GM19328 (cell line): ENCODE data around the gene OR2F2.

ENCODE experiments used
- ATAC-seq: cut with Tn5 transposase; IDR thresholded peaks from one replicate; pipeline ENCODE4 v1.9.1; 2021; ENCODE audit warnings: mild to moderate bottlenecking, moderate library complexity; ENCODE audit not compliant: unreplicated experiment

The OR2F2 gene

DNA sequence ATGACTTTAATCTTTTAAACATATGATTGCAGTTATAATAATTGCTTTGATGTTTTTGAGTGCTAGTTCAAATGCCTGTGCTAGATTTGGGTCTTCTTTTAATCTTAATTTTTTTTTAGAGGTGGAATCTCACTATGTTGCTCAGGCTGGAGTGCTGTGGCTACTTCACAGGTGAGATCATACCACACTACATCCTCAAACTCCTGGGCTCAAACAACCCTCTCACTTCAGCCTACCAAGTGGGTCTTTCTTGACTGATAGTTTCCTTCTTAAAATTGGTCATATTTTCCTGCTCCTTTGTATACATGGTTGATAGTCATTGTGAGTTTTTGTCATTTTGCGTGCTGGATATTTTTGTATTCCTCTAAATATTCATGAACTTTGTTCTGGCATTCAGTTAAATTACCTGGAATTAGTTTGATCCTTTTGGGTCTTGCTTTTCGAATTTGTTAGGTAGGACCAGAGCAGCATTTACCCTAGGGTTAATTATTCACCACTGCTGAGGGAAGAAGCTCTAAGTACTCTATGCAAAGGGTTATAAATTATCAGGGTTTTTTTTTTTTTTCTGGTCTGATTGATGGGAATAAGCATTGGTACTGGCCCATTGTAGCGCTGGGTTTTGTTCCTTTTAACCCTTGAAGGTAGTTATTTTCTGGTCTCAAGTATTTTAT is 21.0 kb upstream of the OR2F2 start:
- no peak for ATAC-seq

- no peak for ATAC-seq
Measured at GRCh38 chr7:143914938-143915652, 19.9 kb upstream of the OR2F2 start.

DNA sequence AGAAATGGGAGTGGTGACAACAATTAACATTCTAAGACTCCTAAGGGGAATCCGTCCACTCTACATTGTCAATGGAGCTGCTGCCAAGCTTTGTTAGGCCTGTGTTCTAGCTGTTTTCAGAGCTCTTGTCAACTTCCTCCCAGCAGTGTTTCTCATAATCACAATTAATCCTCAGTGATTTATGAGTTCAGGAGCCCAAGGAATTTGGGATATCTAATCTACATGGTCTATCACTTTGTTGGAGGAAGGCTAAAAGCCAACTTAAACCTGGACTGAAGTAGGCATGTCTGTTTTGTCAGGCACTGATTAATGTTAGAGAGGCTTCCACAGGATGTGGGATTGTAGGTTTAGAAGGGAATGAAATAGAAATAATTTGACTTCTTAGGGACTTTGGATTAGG is 10.2 kb upstream of the OR2F2 start:
- no peak for ATAC-seq

- ATAC-seq: no peak
Measured at GRCh38 chr7:143929224-143929920, 5.7 kb upstream of the OR2F2 start.

DNA sequence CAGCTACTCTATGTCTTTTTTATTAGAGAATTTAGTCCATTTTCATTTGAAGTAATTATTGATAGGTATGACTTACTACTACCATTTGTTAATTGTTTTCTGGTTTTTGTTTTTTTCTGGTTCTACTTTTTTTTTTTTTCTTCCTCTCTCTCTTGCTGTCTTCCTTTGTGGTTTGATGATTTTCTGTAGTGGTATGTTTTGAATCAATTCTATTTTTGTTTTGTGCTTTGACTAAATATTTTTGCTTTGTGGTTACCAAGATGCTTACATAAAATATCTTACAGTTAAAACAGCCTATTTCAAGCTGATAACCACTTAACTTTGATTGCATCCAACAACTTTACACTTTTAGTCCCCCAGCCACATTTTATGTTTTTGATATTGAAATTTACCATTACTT is 3.3 kb upstream of the OR2F2 start:
- ATAC-seq: no peak

DNA sequence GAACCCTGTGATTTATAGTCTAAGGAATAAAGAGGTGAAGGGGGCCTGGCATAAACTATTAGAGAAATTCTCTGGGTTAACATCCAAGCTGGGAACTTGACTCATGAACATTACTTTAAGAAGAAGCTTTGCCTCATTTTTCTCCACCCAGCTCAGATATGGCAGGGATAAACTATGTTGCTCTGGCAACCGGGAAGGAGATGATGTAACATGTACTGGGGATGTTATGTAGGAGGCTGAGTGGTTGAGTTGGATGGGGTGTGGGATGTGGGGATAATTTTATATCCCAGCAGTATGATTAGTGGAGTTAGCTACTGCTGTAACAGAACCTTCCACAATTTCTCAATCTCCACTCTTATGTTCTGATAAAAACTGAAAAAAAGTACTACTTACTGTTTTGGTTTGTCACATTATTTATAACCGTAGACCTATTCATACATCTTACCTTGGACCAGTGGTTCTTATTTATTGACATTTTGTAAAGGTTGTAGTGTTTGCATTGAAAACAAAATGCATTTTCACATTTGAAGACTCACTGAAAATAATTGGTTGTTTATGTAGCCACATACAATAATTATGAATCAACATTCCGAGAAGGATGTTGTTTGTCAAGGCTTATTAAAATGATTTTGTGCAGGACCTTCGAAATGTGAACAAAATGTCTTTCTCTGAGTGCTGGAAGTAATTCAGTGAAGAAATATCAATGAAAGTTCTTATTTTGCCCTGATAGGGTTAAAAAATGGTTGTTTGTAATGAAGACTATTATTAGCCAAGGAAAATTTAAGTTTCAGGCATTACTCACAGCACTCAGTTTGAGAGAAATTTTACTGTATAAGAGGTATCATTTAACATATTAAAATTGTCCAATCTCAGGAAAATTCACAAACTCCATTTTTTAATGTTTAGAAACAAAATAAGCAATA is 1.3 kb downstream of the OR2F2 start:
- no peak for ATAC-seq

- ATAC-seq: no peak
Measured at GRCh38 chr7:143938379-143939243, 3.6 kb downstream of the OR2F2 start.

DNA sequence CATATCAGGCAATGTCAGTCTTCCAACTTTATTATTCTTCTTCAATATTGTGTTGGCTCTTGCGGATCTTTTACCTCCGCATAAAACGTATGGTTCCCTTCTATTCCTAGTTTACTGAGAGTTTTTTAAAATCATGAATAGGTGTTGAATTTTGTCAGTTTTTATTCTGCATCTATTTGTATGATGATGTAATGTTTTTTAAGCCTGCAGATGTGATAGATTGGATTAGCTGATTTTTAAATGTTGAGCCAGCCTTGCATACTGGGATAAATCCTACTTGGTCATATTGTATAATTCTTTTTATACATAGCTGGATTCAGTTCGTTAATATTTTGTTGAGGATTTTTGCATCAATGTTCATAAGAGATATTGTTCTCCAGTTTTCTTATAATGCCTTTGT is 10.4 kb downstream of the OR2F2 start:
- no peak for ATAC-seq

- no peak for ATAC-seq
Measured at GRCh38 chr7:143947111-143947510, 12.1 kb downstream of the OR2F2 start.

GRCh38 chr7:143948733-143949132 is 13.7 kb downstream of the OR2F2 start:
- ATAC-seq: no peak

- ATAC-seq: no peak
Measured at GRCh38 chr7:143953421-143953820, 18.4 kb downstream of the OR2F2 start.

- ATAC-seq: no peak
Measured at GRCh38 chr7:143954135-143954534, 19.1 kb downstream of the OR2F2 start.

GRCh38 chr7:143954544-143954943 is 19.5 kb downstream of the OR2F2 start, which contains the start of gene OR2F1:
Gene OR2F1 (plus strand): TSS chr7:143954844. CDS start chr7:143959971, 5,127 bp downstream.
- no peak for ATAC-seq

DNA sequence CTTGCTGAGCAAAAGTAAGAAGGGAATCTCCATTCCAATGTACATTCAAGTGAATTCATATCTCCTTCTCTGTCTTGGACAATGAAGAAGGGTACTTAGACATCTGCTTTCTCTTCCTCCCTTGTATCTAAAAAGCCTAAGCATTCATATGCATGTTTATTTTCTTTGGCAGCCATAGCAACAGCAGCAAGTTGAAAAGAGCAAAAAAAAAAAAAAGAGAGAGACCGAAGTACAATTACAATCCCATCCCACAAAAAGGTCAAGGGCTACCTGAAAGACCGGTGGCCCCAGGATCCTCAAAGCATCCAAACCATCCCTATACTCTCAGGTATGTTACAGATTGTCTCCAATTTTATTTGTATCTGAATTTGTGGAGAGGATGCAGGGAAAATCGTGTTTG is 23.7 kb downstream of the OR2F2 start:
- ATAC-seq: no peak

- no peak for ATAC-seq
Measured at GRCh38 chr7:143960813-143961610, 26.0 kb downstream of the OR2F2 start.

DNA sequence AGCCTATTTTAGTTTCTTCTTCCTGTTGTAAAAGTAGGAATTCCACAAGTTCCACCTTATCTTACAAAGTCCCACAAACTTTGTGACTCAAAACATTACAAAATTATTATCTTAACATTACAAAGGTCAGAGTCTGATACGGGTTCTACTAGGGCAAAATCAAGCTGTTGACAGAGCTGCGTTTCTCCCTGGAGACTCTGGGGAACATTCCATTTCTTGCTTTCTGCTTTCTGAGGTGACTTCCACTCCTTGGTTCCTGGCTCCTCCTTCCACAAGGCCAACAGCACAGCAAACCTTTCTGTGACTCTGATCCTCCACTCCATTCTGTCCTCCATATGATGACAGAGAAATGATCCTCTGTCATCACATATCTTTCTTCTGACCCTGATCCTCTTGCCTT is 30.2 kb downstream of the OR2F2 start:
- no peak for ATAC-seq

DNA sequence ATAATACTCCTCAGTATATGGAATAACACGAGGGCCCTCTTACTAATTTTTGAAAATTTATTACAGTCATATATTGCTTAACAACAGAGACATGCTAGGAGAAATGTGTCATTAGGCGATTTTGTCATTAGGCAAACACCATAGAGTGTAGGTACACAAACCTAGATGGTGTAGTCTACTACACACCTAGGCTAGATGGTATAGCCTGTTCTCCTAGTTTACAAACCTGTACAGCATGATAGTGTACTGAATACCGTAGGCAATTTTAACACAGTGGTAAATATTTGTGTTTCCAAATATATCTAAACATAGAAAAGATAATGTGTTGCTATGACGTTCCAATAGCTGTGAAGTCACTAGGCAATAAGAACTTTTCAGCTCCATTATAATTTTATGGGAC is 32.4 kb downstream of the OR2F2 start:
- no peak for ATAC-seq

GRCh38 chr7:143973870-143974416 is 38.9 kb downstream of the OR2F2 start:
- no peak for ATAC-seq

DNA sequence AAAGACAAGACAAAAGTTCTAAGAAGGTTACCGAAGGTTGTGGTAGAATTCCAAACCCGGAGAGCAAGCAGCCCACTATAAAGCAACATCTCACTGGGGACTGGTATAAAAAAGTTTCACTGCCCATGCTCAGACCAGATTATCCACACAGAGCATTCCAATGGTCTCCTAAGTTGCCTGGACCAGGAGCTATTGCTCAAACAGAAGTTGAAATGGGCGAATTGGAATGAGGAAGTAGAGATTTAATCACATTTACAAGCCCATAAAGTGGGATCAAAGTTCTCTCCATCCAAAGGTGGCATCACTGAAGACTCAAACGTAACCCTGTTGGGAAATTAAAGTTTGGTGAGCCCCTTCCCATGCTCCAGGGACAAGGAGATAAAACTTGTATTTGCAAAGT is 39.4 kb downstream of the OR2F2 start:
- no peak for ATAC-seq
